IPS-20b (cell line): ENCODE data around the gene GZMM.

ENCODE experiments used
- H3K27ac ChIP-seq: one replicate; pipeline ENCODE4 v1.5.1; 2013; ENCODE audit warnings: low read length
- H3K27me3 ChIP-seq: 2 replicates; pipeline ENCODE4 v1.6.1; 2013; ENCODE audit warnings: mild to moderate bottlenecking, low read length, inconsistent platforms; ENCODE audit not compliant: insufficient read depth
- H3K36me3 ChIP-seq: 2 replicates; pipeline ENCODE4 v1.6.1; 2013; ENCODE audit warnings: low read depth, mild to moderate bottlenecking, inconsistent platforms, low read length, moderate library complexity; ENCODE audit not compliant: insufficient read depth
- H3K4me1 ChIP-seq: 2 replicates; pipeline ENCODE4 v1.6.1; 2013; ENCODE audit warnings: mild to moderate bottlenecking, control low read depth, inconsistent platforms, low read length, moderate library complexity; ENCODE audit not compliant: insufficient read depth
- H3K4me3 ChIP-seq: 2 replicates; pipeline ENCODE4 v1.5.1; 2013; ENCODE audit warnings: mild to moderate bottlenecking, low read length, inconsistent platforms
- H3K9ac ChIP-seq: 2 replicates; pipeline ENCODE4 v1.6.1; 2013; ENCODE audit warnings: low read depth, mild to moderate bottlenecking, inconsistent platforms, low read length, moderate library complexity
- H3K9me3 ChIP-seq: 2 replicates; pipeline ENCODE4 v1.6.1; 2013; ENCODE audit warnings: mild to moderate bottlenecking, low read depth, low read length, inconsistent platforms; ENCODE audit not compliant: insufficient read depth

Gene GZMM

GRCh38 chr19:540867-541637, 2.8 kb upstream of the GZMM start:
- H3K9ac ChIP-seq, result no peak overlapping the region
- H3K27me3 ChIP-seq, result no peaks in the 10 kb centered on the region
- H3K4me3 ChIP-seq, result no peak overlapping the region
- H3K36me3 ChIP-seq, result peaks cover 32% of the 10 kb centered on the region
- H3K4me1 ChIP-seq, result no peaks in the 10 kb centered on the region
- H3K9me3 ChIP-seq, result no peaks in the 10 kb centered on the region
- no peak overlapping the region for H3K27ac ChIP-seq

GRCh38 chr19:541699-542098, 2.2 kb upstream of the GZMM start:
- Histone ChIP-seq H3K4me3 (no peak overlapping the region), H3K9me3 (no peaks in the 10 kb centered on the region), H3K4me1 (no peaks in the 10 kb centered on the region), H3K9ac (no peak overlapping the region), H3K27ac (no peak overlapping the region), H3K27me3 (no peaks in the 10 kb centered on the region), H3K36me3 (peaks cover 26% of the 10 kb centered on the region)

- no peak overlapping the region for H3K4me3 ChIP-seq
- H3K27ac ChIP-seq, result no peak overlapping the region
- no peaks in the 10 kb centered on the region for H3K9me3 ChIP-seq
- no peaks in the 10 kb centered on the region for H3K4me1 ChIP-seq
- peaks cover 21% of the 10 kb centered on the region for H3K36me3 ChIP-seq
- no peaks in the 10 kb centered on the region for H3K27me3 ChIP-seq
- no peak overlapping the region for H3K9ac ChIP-seq
Measured at GRCh38 chr19:542173-542866, 1.5 kb upstream of the GZMM start.

GRCh38 chr19:547117-547516, 3.3 kb downstream of the GZMM start:
- Histone ChIP-seq H3K4me1 (no peaks in the 10 kb centered on the region), H3K27me3 (no peaks in the 10 kb centered on the region; the same call in 1 of the 2 replicates), H3K36me3 (peaks cover 5% of the 10 kb centered on the region; the same call in 1 of the 2 replicates), H3K9ac (no peak overlapping the region), H3K27ac (no peak overlapping the region), H3K9me3 (no peaks in the 10 kb centered on the region), H3K4me3 (no peak overlapping the region)

GRCh38 chr19:547836-548720, 4.2 kb downstream of the GZMM start:
- H3K27ac ChIP-seq, result no peak overlapping the region
- H3K36me3 ChIP-seq, result no peaks in the 10 kb centered on the region
- H3K4me3 ChIP-seq, result no peak overlapping the region
- H3K4me1 ChIP-seq, result no peaks in the 10 kb centered on the region
- no peaks in the 10 kb centered on the region; the same call in 1 of the 2 replicates for H3K27me3 ChIP-seq
- no peaks in the 10 kb centered on the region for H3K9me3 ChIP-seq
- H3K9ac ChIP-seq, result no peak overlapping the region

GRCh38 chr19:548886-549830, 5.3 kb downstream of the GZMM start:
- H3K9me3 ChIP-seq, result no peaks in the 10 kb centered on the region
- no peak overlapping the region for H3K27ac ChIP-seq
- no peaks in the 10 kb centered on the region for H3K36me3 ChIP-seq
- H3K9ac ChIP-seq, result no peak overlapping the region
- H3K27me3 ChIP-seq, result no peaks in the 10 kb centered on the region; the same call in 1 of the 2 replicates
- no peak overlapping the region for H3K4me3 ChIP-seq
- H3K4me1 ChIP-seq, result no peaks in the 10 kb centered on the region

- Histone ChIP-seq H3K4me3 (no peak overlapping the region), H3K4me1 (no peaks in the 10 kb centered on the region), H3K36me3 (no peaks in the 10 kb centered on the region), H3K9ac (no peak overlapping the region), H3K9me3 (no peaks in the 10 kb centered on the region), H3K27ac (no peak overlapping the region), H3K27me3 (no peaks in the 10 kb centered on the region; the same call in 1 of the 2 replicates)
Measured at GRCh38 chr19:554817-555216, 11.0 kb downstream of the GZMM start.

GRCh38 chr19:555474-555808, 11.6 kb downstream of the GZMM start:
- Histone ChIP-seq H3K9ac (no peak overlapping the region), H3K36me3 (no peaks in the 10 kb centered on the region), H3K4me3 (no peak overlapping the region), H3K9me3 (no peaks in the 10 kb centered on the region), H3K4me1 (no peaks in the 10 kb centered on the region), H3K27ac (no peak overlapping the region), H3K27me3 (no peaks in the 10 kb centered on the region; the same call in 1 of the 2 replicates)

- H3K36me3 ChIP-seq, result no peaks in the 10 kb centered on the region
- H3K27me3 ChIP-seq, result no peaks in the 10 kb centered on the region
- no peaks in the 10 kb centered on the region for H3K4me1 ChIP-seq
- H3K4me3 ChIP-seq, result no peak overlapping the region
- no peak overlapping the region for H3K9ac ChIP-seq
- no peaks in the 10 kb centered on the region for H3K9me3 ChIP-seq
- H3K27ac ChIP-seq, result no peak overlapping the region
Measured at GRCh38 chr19:556611-557382, 12.9 kb downstream of the GZMM start.

GRCh38 chr19:558770-559439, 15.1 kb downstream of the GZMM start:
- Histone ChIP-seq H3K27me3 (no peaks in the 10 kb centered on the region), H3K36me3 (no peaks in the 10 kb centered on the region), H3K4me3 (no peak overlapping the region), H3K27ac (no peak overlapping the region), H3K9me3 (no peaks in the 10 kb centered on the region), H3K4me1 (no peaks in the 10 kb centered on the region), H3K9ac (no peak overlapping the region)
